ENCODE measurements around the gene PLXDC2. TPM values are rescaled to one million over a fixed set of nuclear protein-coding genes. Genes with fewer than 3 reads are reported as not detected.

Gene PLXDC2
- total RNA-seq, 1 donor from 2014 or later: 143 TPM

GRCh38 chr10:19937989-19938388, 121.8 kb downstream of the PLXDC2 start:
- Histone ChIP-seq H3K27ac (no peak overlapping the region), H3K4me3 (no peak overlapping the region), H3K4me1 (peaks cover 3% of the 10 kb centered on the region), H3K36me3 (no peaks in the 10 kb centered on the region), H3K27me3 (ENCODE audit: low read depth) (no peaks in the 10 kb centered on the region), H3K9me3 (no peaks in the 10 kb centered on the region)
- TF ChIP-seq CTCF (IDR thresholded peaks at IDR 0.05): no peak
- intact Hi-C loops (cut with DNase I): no loop called here
- ATAC-seq (no peak), DNase-seq (no peak)

GRCh38 chr10:19941206-19941880, 125.1 kb downstream of the PLXDC2 start:
- intact Hi-C loops (cut with DNase I): no loop called here
- Histone ChIP-seq H3K27me3 (ENCODE audit: low read depth) (no peaks in the 10 kb centered on the region), H3K9me3 (no peaks in the 10 kb centered on the region), H3K36me3 (no peaks in the 10 kb centered on the region), H3K4me1 (peaks cover 18% of the 10 kb centered on the region), H3K4me3 (no peak overlapping the region), H3K27ac (no peak overlapping the region)
- ATAC-seq (no peak), DNase-seq (no peak)
- no peak for TF ChIP-seq CTCF (IDR thresholded peaks at IDR 0.05)

GRCh38 chr10:19944911-19945663, 128.9 kb downstream of the PLXDC2 start:
- DNase-seq (no peak), ATAC-seq (no peak)
- no peak overlapping the region for H3K4me3 ChIP-seq
- H3K27me3 ChIP-seq (ENCODE audit: low read depth): no peaks in the 10 kb centered on the region
- TF ChIP-seq CTCF (IDR thresholded peaks at IDR 0.05): no peak
- peaks cover 37% of the 10 kb centered on the region for H3K4me1 ChIP-seq
- intact Hi-C loops (cut with DNase I): no loop called here
- H3K9me3 ChIP-seq: no peaks in the 10 kb centered on the region
- H3K27ac ChIP-seq: peak overlapping the region; percentile 32
- H3K36me3 ChIP-seq: no peaks in the 10 kb centered on the region

- no peaks in the 10 kb centered on the region for H3K36me3 ChIP-seq
- no peak overlapping the region for H3K27ac ChIP-seq
- H3K9me3 ChIP-seq: no peaks in the 10 kb centered on the region
- no peak for TF ChIP-seq CTCF (IDR thresholded peaks at IDR 0.05)
- no peaks in the 10 kb centered on the region for H3K27me3 ChIP-seq (ENCODE audit: low read depth)
- intact Hi-C loops (cut with DNase I): no loop called here
- no peak overlapping the region for H3K4me3 ChIP-seq
- H3K4me1 ChIP-seq: peaks cover 37% of the 10 kb centered on the region
- ATAC-seq (peak in 1 of 2 donors; percentile 40), DNase-seq (no peak)
These were observed 130.0 kb downstream of the PLXDC2 start for GRCh38 chr10:19946245-19946644.

- intact Hi-C loops (cut with DNase I): no loop called here
- Histone ChIP-seq H3K36me3 (no peaks in the 10 kb centered on the region), H3K9me3 (no peaks in the 10 kb centered on the region), H3K27me3 (ENCODE audit: low read depth) (no peaks in the 10 kb centered on the region), H3K4me3 (no peak overlapping the region), H3K27ac (no peak overlapping the region), H3K4me1 (peaks cover 37% of the 10 kb centered on the region)
- TF ChIP-seq CTCF (IDR thresholded peaks at IDR 0.05): no peak
- ATAC-seq (peak in 1 of 2 donors; percentile 7), DNase-seq (no peak)
These were observed 130.6 kb downstream of the PLXDC2 start for GRCh38 chr10:19946791-19947190.

Measured in lower lobe of right lung (tissue), 2 donors.